Vagina (tissue), 2 donors: Measurements from ENCODE around the gene FAM174A. TPM values are rescaled to one million over a fixed set of nuclear protein-coding genes. Genes with fewer than 3 reads are reported as not detected.

Source experiments
- DNase-seq, 2 donors: peaks; one replicate each; pipeline ENCODE4 v3.0.0-alpha.2; 2017; ENCODE audit errors: extremely low spot score in 2 of 2
- H3K27ac ChIP-seq: fragments of 200-600 bp; sonication (generic); one replicate; pipeline ENCODE4 v1.5.1; 2019
- H3K27me3 ChIP-seq: fragments of 200-600 bp; sonication (generic); one replicate; pipeline ENCODE4 v1.5.1; 2019
- H3K36me3 ChIP-seq, 2 donors: fragments of 200-600 bp; sonication (generic); one replicate each; pipeline ENCODE4 v1.5.1; 2017 to 2019
- H3K4me1 ChIP-seq: fragments of 200-600 bp; sonication (generic); one replicate; pipeline ENCODE4 v1.5.1; 2019
- H3K4me3 ChIP-seq, 2 donors: fragments of 200-600 bp; sonication (generic); 1 replicate in 1 of 2; 2 replicates in 1 of 2; pipeline ENCODE4 v1.5.1; 2016 to 2019
- H3K9me3 ChIP-seq: fragments of 200-600 bp; sonication (generic); one replicate; pipeline ENCODE4 v1.5.1; 2019
- CTCF ChIP-seq, 3 experiments: fragments of 450-650 bp in 2 of 3; fragments of 200-600 bp in 1 of 3; sonication (generic) in 1 of 3; IDR thresholded peaks; one replicate each; pipeline ENCODE4 v1.5.1; 2017 to 2019; ENCODE audit warnings: antibody characterized with exemption in 3 of 3, mild to moderate bottlenecking in 2 of 3, moderate library complexity in 2 of 3
- POLR2A ChIP-seq, 2 donors: fragments of 450-650 bp; IDR thresholded peaks; one replicate each; pipeline ENCODE4 v1.6.1; 2017; ENCODE audit warnings: antibody characterized with exemption in 2 of 2, mild to moderate bottlenecking in 2 of 2, moderate library complexity in 2 of 2
- POLR2AphosphoS5 ChIP-seq, 2 donors: sonication (generic); formaldehyde crosslinking; IDR thresholded peaks; one replicate each; pipeline ENCODE4 v1.9.0; 2017; ENCODE audit warnings: antibody characterized with exemption in 2 of 2, mild to moderate bottlenecking in 2 of 2, low read depth in 1 of 2; ENCODE audit not compliant: insufficient read depth in 1 of 2
- intact Hi-C: fragments of 100-400 bp; cut with DNase I; formaldehyde crosslinking; loops from one replicate; pipeline ENCODE4 v1.15.1; 2023
- total RNA-seq: library from RNA; depleted of rRNA; stranded (reverse); fragments of >200 nt; gene quantifications from one replicate; pipeline ENCODE4 v1.2.3, GENCODE V29; 2016

FAM174A gene
- total RNA-seq, 1 donor from 2014 or later = 18.9 TPM

GRCh38 chr5:100584069-100584468 is 48.9 kb downstream of the FAM174A start:
- H3K4me3 ChIP-seq = no peak overlapping the region
- intact Hi-C loops = no loop called here
- no peaks in the 10 kb centered on the region for H3K27me3 ChIP-seq
- H3K9me3 ChIP-seq = no peaks in the 10 kb centered on the region
- no peak overlapping the region for H3K27ac ChIP-seq
- H3K4me1 ChIP-seq = no peaks in the 10 kb centered on the region
- no peaks in the 10 kb centered on the region for H3K36me3 ChIP-seq
- no peak for TF ChIP-seq CTCF (IDR thresholded peaks at IDR 0.05)
- TF ChIP-seq POLR2A (IDR thresholded peaks at IDR 0.05) = no peak
- no peak for TF ChIP-seq POLR2AphosphoS5 (IDR thresholded peaks at IDR 0.05; ENCODE audit: insufficient read depth in 1 of 2, low read depth in 1 of 2)
- no peak for DNase-seq

GRCh38 chr5:100584889-100585288 is 49.7 kb downstream of the FAM174A start:
- Histone ChIP-seq H3K36me3 (no peaks in the 10 kb centered on the region), H3K4me1 (no peaks in the 10 kb centered on the region), H3K9me3 (no peaks in the 10 kb centered on the region), H3K4me3 (no peak overlapping the region), H3K27me3 (no peaks in the 10 kb centered on the region), H3K27ac (no peak overlapping the region)
- TF ChIP-seq CTCF (IDR thresholded peaks at IDR 0.05) (no peak), POLR2A (IDR thresholded peaks at IDR 0.05) (no peak), POLR2AphosphoS5 (IDR thresholded peaks at IDR 0.05; ENCODE audit: insufficient read depth in 1 of 2, low read depth in 1 of 2) (no peak)
- intact Hi-C loops = no loop called here
- no peak for DNase-seq

GRCh38 chr5:100590867-100591266 is 55.7 kb downstream of the FAM174A start:
- intact Hi-C loops = no loop called here
- no peak for DNase-seq
- Histone ChIP-seq H3K9me3 (no peaks in the 10 kb centered on the region), H3K4me1 (peaks cover 5% of the 10 kb centered on the region), H3K27me3 (no peaks in the 10 kb centered on the region), H3K4me3 (no peak overlapping the region), H3K36me3 (no peaks in the 10 kb centered on the region), H3K27ac (no peak overlapping the region)
- TF ChIP-seq POLR2AphosphoS5 (IDR thresholded peaks at IDR 0.05; ENCODE audit: insufficient read depth in 1 of 2, low read depth in 1 of 2) = no peak
- TF ChIP-seq CTCF (IDR thresholded peaks at IDR 0.05) = no peak
- no peak for TF ChIP-seq POLR2A (IDR thresholded peaks at IDR 0.05)

GRCh38 chr5:100595152-100595811 is 60.1 kb downstream of the FAM174A start:
- no peak for DNase-seq
- intact Hi-C loops = no loop called here
- Histone ChIP-seq H3K9me3 (no peaks in the 10 kb centered on the region), H3K27ac (no peak overlapping the region), H3K4me3 (peak overlapping the region in 1 of 2 donors; percentile 2), H3K27me3 (no peaks in the 10 kb centered on the region), H3K4me1 (peaks cover 8% of the 10 kb centered on the region), H3K36me3 (no peaks in the 10 kb centered on the region)
- no peak for TF ChIP-seq POLR2AphosphoS5 (IDR thresholded peaks at IDR 0.05; ENCODE audit: insufficient read depth in 1 of 2, low read depth in 1 of 2)
- no peak for TF ChIP-seq CTCF (IDR thresholded peaks at IDR 0.05)
- TF ChIP-seq POLR2A (IDR thresholded peaks at IDR 0.05) = no peak

- Histone ChIP-seq H3K27ac (no peak overlapping the region), H3K9me3 (no peaks in the 10 kb centered on the region), H3K36me3 (no peaks in the 10 kb centered on the region), H3K4me3 (peak overlapping the region in 1 of 2 donors; percentile 2), H3K4me1 (peaks cover 8% of the 10 kb centered on the region), H3K27me3 (no peaks in the 10 kb centered on the region)
- no peak for DNase-seq
- TF ChIP-seq CTCF (IDR thresholded peaks at IDR 0.05) (no peak), POLR2A (IDR thresholded peaks at IDR 0.05) (no peak), POLR2AphosphoS5 (IDR thresholded peaks at IDR 0.05; ENCODE audit: insufficient read depth in 1 of 2, low read depth in 1 of 2) (no peak)
- intact Hi-C loops = no loop called here
These were observed 60.6 kb downstream of the FAM174A start for GRCh38 chr5:100595812-100596173.
